Measurements from ENCODE around the gene PGBD5.

DNA sequence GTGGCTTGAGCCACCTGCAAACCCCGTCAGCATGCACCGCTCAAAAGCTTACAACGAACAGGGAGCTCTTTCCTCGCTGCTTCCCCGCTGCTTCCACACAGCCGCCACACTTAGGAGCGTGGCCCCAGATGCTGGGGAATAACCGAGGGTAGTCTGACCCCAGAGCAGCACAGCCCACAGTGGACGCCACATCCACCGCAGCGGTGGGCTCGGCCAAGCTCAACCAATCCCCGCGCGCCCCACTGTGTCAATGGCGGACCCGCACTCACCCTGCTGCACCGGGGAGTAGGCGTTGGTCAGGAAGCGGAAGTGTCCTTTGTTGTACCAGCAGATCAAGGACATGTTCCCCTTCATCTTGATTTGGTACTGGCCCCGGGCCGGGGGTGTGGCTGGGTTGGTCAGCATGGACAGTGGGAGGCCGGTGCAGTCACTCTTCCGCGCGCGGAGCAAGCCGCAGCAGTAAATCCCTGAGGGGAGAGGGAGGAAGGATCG lies 93.5 kb downstream of the PGBD5 start:
- TF ChIP-seq, protein P1, sequence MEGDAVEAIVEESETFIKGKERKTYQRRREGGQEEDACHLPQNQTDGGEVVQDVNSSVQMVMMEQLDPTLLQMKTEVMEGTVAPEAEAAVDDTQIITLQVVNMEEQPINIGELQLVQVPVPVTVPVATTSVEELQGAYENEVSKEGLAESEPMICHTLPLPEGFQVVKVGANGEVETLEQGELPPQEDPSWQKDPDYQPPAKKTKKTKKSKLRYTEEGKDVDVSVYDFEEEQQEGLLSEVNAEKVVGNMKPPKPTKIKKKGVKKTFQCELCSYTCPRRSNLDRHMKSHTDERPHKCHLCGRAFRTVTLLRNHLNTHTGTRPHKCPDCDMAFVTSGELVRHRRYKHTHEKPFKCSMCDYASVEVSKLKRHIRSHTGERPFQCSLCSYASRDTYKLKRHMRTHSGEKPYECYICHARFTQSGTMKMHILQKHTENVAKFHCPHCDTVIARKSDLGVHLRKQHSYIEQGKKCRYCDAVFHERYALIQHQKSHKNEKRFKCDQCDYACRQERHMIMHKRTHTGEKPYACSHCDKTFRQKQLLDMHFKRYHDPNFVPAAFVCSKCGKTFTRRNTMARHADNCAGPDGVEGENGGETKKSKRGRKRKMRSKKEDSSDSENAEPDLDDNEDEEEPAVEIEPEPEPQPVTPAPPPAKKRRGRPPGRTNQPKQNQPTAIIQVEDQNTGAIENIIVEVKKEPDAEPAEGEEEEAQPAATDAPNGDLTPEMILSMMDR (IDR thresholded peaks at IDR 0.05), result no peak
- TF ChIP-seq POLR2A (IDR thresholded peaks at IDR 0.05), result no peak
